ENCODE results near the gene HBG1.

DNA sequence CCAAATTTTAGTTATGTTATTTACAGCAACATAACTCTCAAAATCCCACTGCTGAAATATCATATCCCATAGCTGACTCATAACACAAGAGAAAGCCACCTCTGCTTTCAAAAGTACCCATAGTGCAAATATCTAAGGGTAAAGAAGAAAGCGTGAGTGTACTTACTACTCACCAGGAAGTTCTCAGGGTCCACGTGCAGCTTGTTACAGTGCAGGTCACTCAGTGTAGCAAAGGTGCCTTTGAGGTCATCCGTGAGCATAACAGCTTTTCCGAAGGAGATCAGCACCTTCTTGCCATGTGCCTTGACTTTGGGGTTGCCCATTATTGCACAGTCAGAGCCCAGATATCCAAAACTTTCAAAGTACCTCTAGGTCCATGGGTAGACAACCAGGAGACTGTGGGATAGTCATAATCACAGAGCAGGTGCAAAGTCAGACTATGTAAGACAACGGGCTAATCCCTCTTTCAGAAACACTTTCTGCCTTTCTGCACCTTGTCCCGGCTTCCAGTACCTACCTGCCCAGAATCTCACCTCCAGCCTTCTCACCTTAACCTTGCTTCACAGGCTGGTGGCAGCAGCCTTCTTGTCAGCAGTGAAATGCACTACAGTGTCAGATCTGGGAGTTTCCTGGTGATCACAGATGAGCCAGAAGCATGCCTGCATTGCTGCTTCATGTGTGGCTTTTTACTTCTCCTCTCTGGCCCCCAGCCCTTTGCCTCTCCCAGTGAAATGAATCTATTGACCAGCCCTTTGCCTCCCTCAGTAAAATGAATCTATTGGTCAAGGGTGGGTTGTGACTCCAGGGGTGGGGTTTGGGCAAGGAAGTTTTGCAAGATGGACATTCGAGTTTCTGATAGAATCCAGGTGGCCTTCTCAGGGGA is 6.5 kb downstream of the HBG1 start:
- TF ChIP-seq POLR2A (IDR thresholded peaks at IDR 0.05): no peak
- TF ChIP-seq, protein P1, sequence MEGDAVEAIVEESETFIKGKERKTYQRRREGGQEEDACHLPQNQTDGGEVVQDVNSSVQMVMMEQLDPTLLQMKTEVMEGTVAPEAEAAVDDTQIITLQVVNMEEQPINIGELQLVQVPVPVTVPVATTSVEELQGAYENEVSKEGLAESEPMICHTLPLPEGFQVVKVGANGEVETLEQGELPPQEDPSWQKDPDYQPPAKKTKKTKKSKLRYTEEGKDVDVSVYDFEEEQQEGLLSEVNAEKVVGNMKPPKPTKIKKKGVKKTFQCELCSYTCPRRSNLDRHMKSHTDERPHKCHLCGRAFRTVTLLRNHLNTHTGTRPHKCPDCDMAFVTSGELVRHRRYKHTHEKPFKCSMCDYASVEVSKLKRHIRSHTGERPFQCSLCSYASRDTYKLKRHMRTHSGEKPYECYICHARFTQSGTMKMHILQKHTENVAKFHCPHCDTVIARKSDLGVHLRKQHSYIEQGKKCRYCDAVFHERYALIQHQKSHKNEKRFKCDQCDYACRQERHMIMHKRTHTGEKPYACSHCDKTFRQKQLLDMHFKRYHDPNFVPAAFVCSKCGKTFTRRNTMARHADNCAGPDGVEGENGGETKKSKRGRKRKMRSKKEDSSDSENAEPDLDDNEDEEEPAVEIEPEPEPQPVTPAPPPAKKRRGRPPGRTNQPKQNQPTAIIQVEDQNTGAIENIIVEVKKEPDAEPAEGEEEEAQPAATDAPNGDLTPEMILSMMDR (IDR thresholded peaks at IDR 0.05): no peak
